NCI-H524 treated with DMSO at 0.1 percent for 48 hours (cell line): ENCODE results near the gene MTREX.

Experiments used
- DNase-seq: peaks from one replicate; lab custom pipeline; 2025; lab: John Stamatoyannopoulos, UW

MTREX gene

DNA sequence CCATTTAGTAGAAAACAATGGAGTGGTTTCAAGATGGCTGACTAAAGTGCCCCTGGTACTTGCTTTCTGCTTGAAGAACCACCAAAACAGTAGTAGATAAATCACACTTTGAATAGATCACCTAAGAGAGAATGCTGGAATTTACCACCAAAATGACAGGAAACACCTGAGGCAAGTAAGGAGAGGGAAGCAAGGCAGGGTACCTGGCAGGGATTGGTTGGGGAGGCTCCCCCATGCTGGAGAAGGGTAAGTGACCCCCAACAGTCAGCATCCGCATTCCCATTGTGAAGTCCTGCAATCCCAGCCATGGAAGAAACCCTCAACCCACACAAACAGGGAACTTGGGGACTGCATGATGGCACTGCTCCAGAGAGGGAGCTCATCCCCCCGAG lies 121.4 kb downstream of the MTREX start:
- no peak for DNase-seq

DNA sequence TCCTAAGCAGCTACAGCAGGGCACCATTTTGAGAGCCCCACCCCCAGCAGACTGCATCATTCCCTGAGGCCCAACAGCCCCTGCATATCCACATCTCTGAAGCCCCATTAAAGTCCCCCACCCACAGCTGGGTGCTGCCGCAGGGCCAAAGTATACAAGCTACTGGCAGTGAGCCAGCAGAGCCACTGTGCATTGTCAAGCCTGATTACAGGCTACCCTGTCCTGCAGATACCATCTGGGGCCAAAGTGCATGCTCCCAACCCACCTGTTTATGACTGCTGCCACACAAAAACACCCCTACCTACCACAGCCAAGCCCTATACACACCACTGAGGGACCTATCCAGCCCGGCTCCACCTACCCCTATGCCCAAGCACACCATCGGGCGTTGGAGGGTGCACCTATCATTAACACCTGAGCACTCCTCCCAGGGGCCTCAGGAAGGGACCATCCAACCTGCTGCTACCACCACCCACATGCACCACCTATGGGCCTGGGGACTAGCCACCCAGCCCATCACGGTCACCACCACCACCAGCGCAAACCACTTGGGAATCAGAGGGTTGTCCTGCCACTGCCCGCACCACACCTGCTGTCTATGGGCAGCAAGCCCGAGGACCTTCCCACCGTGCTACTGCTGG lies 121.9 kb downstream of the MTREX start:
- no peak for DNase-seq

DNA sequence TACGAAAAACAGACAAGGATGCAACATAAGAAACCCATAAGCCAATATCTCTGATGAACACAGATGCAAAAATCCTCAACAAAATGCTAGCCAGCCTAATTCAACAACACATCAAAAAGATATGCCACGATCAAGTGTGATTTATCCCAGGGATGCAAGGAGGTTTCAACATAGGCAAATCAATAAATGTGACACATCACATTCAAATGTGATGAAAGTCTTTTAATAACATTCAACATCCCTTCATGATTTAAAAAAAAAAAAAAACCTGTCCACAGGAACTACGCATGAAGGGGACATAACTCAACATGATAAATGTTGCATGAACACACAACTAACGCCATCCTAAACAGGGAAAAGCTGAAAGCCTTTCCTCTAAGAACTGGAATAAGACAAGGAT lies 124.8 kb downstream of the MTREX start:
- no peak for DNase-seq

DNA sequence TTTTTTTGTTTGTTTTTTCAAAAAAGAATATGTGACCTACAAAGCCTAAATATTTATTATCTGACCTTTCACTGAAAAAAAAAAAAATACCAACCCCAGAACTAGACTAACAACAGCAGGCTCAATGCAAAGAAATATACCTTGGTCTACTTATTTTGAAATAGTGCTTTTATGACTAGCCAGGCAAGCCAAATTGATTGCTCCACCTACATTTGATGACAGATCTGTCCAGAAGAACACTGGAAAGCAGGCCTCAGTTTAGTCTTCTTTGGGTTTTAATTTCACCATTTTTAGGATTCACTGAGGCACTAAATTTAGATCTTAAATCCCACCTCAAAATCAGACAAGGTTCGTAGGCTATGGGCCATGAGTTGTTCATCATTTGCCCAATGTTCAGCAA lies 129.7 kb downstream of the MTREX start:
- DNase-seq: no peak

DNA sequence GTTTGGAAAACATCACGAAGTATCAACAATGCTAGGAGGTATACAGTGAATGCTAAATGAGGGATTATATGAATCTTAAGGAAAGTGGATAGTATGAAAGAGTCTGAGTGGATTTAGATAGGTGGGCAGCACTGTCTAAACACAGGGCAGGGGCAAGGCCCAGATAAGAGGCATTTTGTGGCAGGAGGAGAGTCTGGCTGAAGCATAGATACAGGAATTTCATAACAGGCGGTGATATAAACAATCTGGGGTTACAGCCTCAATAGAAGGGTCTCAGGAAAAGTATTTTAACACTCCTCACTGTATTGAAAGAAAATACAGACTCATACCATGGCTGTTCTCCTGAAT lies 130.0 kb downstream of the MTREX start:
- DNase-seq: no peak

DNA sequence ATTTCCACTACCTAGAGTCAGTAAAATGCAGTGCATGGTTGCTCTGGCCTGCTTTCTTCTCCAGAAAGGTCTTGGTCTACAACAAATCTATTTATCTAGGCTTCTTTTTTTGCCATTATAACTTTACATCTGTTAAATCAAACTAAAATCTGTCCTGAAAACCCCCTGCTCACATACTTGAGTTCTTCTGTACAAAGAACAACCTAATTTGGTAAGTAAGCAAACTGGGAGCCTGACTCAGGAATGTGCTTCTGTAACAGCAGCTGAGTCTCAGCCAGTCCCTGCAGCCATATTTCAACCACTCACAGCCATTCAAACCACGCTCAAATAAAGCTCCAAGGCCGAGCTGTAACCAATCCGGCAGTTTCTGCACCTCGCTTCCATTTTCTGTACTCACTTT lies 131.2 kb downstream of the MTREX start:
- DNase-seq: no peak

DNA sequence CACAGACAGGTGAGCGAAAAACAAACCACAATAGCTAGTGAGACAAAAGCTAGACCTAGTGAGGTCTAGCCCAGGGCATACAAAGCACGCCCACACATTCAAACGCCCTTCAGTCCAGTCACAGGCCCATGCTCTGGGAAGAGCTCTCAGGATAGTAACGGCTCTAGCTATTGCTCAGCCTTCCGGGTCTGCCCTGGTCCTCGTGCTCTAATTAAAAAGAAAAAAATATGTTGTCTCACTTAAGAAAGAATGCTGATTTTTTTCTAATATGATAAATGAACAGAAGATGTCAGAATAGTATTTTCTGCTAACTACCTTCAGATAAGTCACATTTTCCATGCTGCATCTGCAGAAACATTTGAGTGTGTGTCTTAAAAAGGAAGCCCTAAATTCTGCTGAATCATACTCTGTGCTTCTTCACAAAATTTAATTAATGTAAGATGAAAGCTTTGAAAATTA lies 132.4 kb downstream of the MTREX start:
- DNase-seq: no peak

DNA sequence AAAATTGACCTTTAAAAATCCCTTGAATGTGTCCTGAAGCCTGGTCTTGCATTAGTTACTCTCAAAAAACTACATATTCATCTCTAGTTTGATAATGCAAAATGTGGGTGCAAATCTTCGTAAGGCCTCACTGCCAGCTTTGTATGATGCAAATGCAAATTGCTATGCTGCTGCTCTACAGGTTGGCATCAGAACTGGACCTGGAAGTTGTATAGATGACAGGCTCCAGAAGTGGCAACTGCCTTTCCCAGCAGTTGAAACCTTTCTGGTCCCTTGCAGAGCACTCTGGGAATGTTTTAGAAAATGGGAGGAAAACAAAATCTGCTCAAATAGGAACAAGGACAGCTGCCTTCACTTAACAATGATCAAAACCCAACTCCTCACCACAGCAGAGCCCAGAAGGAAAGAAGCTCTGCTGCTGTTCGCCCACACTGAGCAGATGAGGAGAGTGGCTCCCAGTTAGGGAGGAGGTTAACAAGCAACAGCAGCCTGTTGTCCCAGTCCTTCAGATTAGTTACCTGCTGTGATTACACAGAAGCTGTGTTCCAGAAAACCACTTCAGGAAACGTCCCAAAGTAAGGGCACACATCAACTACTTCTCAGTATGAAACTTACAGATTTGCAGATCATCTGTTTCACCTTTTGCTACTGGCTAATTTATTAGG lies 133.4 kb downstream of the MTREX start:
- no peak for DNase-seq

DNA sequence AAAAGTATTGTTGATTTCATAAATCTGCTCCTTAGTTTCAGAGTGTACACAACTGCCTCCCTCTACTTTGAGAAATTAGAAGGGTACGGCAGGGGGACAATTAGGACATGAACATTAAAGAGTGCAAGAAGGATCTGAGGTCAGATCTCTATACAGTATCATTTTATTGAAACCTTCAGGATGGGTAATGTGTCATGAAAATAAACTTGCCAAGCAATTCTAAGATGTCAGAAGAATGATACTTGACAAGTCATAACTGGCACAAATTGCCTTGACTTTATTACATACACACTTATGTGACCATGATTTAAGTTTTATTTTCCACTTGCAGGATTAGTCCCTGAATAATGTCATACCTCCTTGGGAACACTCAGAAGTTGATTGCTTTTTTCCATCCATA lies 134.2 kb downstream of the MTREX start:
- DNase-seq: no peak

DNA sequence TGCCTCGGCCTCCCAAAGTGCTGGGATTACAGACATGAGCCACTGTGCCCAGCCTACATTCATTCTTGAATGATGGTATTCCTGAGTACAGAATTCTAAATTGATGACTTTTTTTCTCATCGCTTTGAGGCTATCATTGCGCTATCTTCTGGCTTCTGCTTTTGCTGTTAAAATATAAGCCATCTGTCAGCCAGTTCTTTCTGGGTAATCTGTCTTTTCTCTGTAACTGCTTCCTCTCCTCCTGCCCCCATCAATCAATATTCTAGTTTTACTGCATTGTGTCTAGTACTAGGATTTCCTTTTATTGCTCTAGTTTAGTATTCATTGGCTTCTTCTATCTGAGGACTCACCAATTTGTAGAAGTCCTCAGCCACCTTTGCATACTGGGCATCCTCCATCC lies 138.0 kb downstream of the MTREX start:
- DNase-seq: no peak

DNA sequence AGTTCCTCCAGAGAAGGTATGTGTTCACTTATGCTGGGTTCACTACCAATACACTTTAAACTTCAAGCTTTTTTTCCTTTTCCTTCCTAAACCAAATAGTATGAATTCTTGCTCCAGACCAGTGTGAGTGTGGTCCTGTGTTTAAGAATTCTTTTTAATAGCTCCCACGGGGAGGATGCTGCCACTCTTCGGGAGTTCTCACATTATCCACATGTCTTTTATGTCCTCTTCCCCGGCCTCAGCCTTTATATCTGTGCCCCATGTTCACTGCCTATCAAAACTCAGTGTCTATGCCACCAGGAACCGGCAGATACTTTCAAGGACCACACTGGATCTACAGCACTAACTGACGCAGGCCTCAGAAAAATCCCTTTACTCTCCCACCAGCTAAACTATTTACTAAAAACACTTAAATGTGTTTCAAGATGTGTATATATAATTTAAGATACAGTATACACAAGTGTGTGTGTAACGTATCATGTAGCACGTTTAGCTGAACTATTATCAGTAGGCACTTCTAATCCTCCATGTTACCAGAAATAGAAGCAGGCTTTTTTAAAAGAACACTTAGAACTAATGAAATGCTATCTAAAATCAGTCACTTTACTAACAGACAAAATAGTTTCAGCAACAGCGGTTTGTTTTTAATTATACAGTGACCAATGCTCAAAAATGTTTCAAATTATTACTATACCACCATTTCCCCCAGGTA lies 139.0 kb downstream of the MTREX start:
- DNase-seq: no peak

DNA sequence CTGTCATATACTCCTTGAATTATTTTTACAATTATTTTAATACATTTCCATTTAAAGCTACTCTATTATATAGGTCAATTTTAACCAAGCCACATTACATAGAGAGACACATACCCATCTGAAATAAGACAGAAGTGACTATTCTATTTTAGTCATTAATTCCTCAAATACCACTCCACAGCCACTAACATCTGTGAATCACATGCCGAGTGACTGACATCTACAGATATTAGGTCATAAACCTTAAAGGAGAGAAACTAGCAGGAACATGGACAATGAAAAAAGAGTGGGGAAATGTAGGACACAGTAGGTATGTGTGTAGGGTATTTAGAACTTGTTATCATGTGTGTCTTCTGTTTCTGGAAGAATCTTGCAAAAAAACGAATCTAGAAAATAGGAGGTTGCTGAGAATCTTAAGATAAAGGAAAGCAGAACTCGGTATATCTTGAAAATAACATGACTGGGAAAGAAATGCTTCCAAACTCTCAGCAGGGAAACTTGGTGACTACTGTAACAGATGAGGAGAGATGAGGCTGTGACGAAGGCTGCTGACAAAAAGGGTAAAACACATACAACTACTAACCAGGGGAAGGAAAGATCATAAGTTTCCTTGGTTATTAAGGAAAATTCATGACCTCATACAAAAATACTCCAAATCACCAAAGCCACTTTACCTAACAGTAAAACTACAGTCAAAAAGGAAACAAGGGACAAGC lies 142.4 kb downstream of the MTREX start:
- no peak for DNase-seq

DNA sequence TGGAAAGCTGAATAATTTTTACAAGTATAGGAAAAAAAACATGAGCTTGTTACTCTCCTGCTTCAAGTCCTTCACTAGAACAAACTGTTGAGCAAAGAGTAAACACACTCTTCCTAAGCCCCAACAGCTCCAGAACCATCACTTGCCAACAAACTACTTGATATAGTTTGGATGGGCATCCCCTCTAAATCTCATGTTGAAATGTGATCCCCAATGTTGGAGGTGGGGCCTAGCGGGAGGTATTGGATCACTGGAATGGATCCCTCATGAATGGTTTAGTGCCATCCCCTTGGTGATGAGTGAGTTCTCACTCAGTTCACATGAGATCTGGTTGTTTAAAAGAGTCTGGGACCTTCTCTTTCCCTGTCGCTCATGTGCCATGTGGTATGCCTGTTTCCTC lies 144.2 kb downstream of the MTREX start:
- no peak for DNase-seq

DNA sequence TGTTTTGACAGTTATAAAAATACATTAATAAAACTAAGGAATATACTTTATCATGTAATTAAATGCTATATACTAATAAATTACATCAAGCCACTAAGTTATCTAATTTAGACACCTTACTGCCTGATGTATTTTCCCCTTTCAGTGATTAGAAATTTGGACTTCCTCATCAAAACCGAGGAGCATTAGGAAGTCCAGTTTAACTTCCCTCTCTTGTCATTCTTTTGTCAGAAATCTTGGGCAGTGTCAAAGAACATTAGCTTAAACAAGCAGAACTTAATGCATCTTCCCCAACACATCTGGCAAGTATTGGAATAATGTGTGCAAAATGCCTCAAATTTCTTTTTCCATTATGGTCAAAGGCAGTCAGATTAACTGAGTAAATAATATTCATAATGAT lies 145.4 kb downstream of the MTREX start:
- DNase-seq: no peak

DNA sequence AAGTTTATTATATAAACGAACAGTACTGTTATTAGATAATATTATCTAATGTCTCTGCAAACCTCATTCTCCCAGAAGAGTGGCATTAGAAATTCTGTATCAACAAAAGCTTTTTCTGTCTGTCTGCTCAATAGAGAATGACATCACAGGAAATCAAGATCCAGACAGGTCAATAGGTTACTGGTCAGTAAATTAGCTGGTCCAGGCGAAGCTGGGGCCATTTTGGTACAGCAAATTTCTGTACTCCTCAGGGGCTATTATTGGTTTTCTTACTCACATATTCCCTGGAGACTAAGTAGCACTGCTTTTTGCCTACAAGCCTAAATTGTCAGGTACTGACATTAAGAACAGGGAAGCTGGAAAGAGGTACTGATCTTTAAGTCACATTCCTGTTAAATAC lies 146.5 kb downstream of the MTREX start:
- DNase-seq: no peak

DNA sequence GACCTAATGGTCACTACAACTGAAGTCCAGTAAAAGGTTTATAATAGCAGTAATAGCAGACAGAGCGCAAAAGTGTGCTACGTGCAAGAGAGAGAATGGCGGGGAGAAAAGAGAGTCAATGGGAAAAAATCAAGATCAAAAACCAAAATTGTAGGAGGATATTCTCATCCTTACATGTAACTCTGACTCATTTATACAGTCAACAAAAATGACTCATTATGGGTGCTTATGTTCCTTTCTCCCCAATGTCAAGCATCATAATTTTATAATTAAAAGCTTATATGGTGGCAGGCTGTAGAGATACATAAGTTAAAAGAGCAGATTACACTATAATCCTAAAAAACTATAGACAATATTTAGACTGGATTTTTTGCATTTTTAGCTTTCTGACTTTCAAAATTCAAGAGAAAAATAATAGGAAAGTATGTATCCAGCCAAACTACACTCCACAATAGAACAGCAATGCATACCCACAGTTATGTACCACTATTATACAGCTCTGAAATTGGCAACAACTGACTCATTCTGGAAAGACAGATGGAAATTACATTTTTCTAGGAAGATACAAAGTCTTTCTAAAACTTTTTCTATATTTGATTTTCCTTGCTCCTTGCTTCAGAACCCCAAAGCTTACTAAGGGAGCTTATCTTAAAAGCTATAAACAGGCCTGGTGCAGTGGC lies 148.6 kb downstream of the MTREX start:
- no peak for DNase-seq

DNA sequence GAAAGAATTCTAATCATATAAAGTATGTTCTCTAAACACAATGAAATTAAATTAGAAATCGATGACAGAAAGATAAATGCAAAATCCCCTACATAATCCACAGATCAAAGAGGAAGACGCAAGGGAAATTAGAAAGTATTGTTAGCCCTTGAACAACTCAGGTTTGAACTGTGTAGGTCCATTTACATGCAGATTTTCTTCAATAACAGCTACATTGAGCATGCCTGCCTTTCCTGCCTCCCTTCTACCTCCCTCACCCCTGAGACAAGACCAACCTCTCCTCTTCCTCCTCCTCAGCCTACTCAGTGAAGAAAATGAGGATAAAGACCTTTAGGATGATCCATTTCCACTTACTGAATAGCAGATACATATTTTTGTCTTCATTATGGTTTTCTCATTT lies 151.8 kb downstream of the MTREX start:
- no peak for DNase-seq

DNA sequence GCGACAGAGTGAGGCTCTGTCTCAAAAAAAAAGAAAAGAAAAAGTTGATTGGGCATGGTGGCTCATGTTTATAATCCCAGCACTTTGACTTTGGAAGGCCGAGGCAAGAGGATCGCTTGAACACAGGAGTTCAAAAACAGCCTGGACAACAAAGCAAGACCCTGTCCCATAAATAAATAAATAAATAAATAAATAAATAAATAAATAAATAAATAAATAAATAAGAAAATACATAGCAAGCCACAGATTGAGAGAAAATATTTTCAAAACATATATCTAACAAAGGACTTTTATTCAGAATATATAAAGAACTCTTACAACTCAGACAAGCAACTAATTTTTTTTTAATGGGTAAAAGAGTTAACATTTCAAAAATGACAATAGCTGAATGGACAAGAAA lies 155.8 kb downstream of the MTREX start:
- no peak for DNase-seq

DNA sequence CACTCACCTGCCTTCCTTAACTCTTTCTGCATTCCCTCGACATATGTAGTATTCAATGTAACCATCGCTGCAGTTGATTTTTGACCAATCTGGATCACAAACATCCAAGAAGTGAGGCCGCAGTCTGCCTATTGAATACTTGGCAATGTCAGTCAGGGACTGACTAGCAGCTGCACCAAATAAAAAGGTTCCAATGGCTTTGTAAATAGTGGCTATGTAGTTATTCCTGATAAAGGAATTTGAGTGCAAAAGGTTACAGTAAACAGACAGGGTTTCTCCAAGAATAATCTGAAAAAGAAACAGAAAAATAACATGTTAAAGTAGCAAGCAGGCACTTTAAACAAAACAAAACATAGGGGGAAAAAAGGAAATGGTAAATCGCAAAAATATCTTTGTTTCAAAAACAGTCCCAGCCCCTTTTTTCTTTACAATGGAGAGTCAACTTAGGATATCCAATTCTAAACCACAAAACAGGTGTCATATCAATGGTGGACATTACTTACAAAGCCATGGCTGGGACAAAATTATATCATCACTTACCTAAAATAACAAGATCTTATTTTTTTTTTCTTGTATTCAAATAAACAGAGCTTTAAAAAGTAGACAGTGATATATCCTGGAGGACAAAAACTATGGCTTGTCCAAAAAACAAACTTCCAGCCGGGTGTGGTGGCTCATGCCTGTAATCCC lies 160.2 kb downstream of the MTREX start:
- no peak for DNase-seq

DNA sequence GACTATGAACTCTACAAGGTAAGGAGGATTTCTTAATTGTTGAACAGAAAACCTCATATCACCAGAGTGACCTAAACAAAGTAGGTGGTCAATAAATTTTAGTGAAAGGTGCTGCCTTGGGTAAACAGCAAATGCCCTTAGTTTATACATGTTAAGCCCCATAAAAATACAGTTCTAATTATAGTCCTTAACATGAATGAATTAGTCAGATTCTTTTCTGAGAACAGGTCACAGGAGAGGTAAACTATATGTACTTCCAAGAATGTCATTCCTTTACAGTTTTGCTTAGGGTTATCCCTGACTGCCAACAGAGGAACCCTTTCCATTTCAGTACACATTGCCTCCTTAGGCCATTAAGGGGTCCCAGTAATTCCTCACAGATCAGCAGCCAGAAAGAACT lies 162.1 kb downstream of the MTREX start:
- no peak for DNase-seq

DNA sequence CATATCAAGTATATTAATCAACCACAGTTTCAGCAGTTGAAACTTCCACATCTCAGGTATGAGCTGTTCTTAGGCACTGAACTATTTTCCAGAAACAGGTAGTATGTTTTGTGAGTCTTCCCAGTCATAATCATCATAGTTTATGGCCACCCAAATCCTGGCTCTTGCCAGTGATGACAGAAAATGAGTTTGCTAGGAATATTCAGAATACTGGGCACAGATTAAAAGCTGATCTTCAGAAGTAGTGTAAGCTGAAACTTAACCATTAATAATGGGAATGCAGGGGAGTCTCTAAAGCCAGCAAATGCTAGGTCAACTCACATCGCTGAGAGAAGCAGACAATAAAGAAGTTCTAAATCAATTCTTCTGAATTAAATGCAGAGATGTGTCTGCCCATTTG lies 162.5 kb downstream of the MTREX start:
- no peak for DNase-seq

DNA sequence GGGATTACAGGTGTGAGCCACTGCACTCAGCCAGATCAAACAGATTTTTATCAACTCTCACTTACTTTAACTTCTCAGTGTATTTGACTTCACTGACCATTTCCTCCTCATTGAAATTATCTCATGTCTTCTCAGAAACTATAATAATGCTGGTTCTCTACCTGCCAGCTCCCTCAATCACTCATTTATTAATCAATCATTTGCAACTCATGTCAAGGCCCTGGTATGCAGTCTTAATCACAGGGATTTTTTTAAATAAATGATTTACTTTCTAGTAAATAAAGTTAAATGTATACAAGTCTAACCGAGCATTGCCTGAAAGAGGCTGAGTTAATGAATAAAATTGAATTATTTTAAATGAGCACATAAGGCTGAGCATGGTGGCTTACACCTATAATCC lies 163.7 kb downstream of the MTREX start:
- no peak for DNase-seq
